CD4-positive, alpha-beta memory T cell (primary cell): ENCODE results near the gene EEF1AKMT3. TPM values are rescaled to one million over a fixed set of nuclear protein-coding genes. Genes with fewer than 3 reads are reported as not detected.
A peak's percentile ranks its signal among the peaks of the same experiment; 100 is the strongest.

Source experiments
- CTCF ChIA-PET: fragments of 350-600 bp; sonication (Branson Sonifier 250); formaldehyde crosslinking; loops from one replicate; lab custom pipeline; 2021; ENCODE audit warnings: inconsistent platforms; ENCODE audit not compliant: partially characterized antibody; lab: Charles Lee
- POLR2A ChIA-PET: fragments of 350-600 bp; sonication (Branson Sonifier 250); formaldehyde crosslinking; loops from one replicate; lab custom pipeline; 2021; ENCODE audit not compliant: partially characterized antibody; lab: Charles Lee
- DNase-seq, 5 donors: peaks; one replicate each; pipeline versions ENCODE4 v3.0.0 to v3.0.0-alpha.2; 2020 to 2022; ENCODE audit warnings: mixed read lengths in 1 of 5
- H3K27ac ChIP-seq: one replicate; pipeline ENCODE4 v1.7.0; 2013; ENCODE audit warnings: low read depth, low read length
- H3K27me3 ChIP-seq: 2 replicates; pipeline ENCODE4 v1.7.0; 2013; ENCODE audit warnings: mild to moderate bottlenecking, low read length, moderate library complexity; ENCODE audit not compliant: insufficient read depth
- H3K36me3 ChIP-seq: 2 replicates; pipeline ENCODE4 v1.7.0; 2013; ENCODE audit warnings: mild to moderate bottlenecking, low read length, moderate library complexity; ENCODE audit not compliant: insufficient read depth
- H3K4me1 ChIP-seq: 2 replicates; pipeline ENCODE4 v1.7.0; 2013; ENCODE audit warnings: mild to moderate bottlenecking, low read length, moderate library complexity; ENCODE audit not compliant: insufficient read depth
- H3K4me3 ChIP-seq, 2 donors: one replicate each; pipeline ENCODE4 v1.7.0; 2013; ENCODE audit warnings: low read length in 2 of 2, mild to moderate bottlenecking in 1 of 2
- H3K9me3 ChIP-seq, 2 donors: one replicate each; pipeline ENCODE4 v1.7.0; 2013; ENCODE audit warnings: low read length in 2 of 2, control low read depth in 1 of 2; ENCODE audit not compliant: control insufficient read depth in 1 of 2
- H3K27ac Mint-ChIP-seq, 7 donors: one replicate each; pipeline ENCODE4 v1.8.0; 2020 to 2021; ENCODE audit warnings: mixed read lengths in 7 of 7, mild to moderate bottlenecking in 6 of 7, inconsistent platforms in 3 of 7, moderate library complexity in 3 of 7
- H3K27me3 Mint-ChIP-seq, 2 donors: one replicate each; pipeline ENCODE4 v1.8.0; 2020 to 2021; ENCODE audit warnings: mixed read lengths in 2 of 2
- H3K36me3 Mint-ChIP-seq, 2 donors: one replicate each; pipeline ENCODE4 v1.8.0; 2020 to 2021; ENCODE audit warnings: mixed read lengths in 2 of 2, inconsistent platforms in 1 of 2, mild to moderate bottlenecking in 1 of 2
- H3K4me1 Mint-ChIP-seq, 4 donors: one replicate each; pipeline ENCODE4 v1.8.0; 2020 to 2021; ENCODE audit warnings: mixed read lengths in 4 of 4, mild to moderate bottlenecking in 1 of 4
- H3K4me3 Mint-ChIP-seq, 8 donors: one replicate each; pipeline ENCODE4 v1.8.0; 2020 to 2021; ENCODE audit warnings: mixed read lengths in 8 of 8, mild to moderate bottlenecking in 7 of 8, moderate library complexity in 6 of 8, inconsistent platforms in 3 of 8
- H3K9me3 Mint-ChIP-seq, 8 donors: one replicate each; pipeline ENCODE4 v1.8.0; 2020 to 2021; ENCODE audit warnings: mixed read lengths in 8 of 8, mild to moderate bottlenecking in 5 of 8, inconsistent platforms in 3 of 8, moderate library complexity in 1 of 8
- intact Hi-C: fragments of 100-400 bp; cut with micrococcal nuclease; formaldehyde crosslinking; loops from one replicate; pipeline ENCODE4 v1.15.1; 2023
- polyA plus RNA-seq, 2 donors: library from polyadenylated mRNA; unstranded; fragments of 300-500 nt; fragmentation: Illumina TruSeq; gene quantifications; one replicate each; pipeline ENCODE4 v1.2.3, GENCODE V29; 2021
- total RNA-seq, 2 experiments: library from RNA; stranded (reverse); gene quantifications; one replicate each; pipeline ENCODE4 v1.2.3, GENCODE V29; 2021

The EEF1AKMT3 gene
- total and polyA plus RNA-seq, 4 experiments from 2014 or later: 3.1 to 12.4 (median 5.1) TPM

DNA sequence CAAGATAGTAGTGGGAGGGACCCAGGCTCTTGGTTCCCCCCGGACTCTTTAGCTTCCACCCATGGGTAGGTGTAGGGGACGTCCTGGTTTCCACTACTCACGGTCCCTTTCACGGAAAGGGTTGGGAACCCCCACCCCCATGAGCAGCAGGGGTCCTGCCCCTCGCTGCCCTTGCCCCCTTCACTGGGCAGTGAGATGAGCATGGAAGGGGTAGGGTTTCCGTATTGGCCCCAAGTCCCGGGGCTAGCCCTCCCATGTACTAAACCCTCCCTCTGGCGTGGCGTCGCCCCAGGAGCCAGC lies 46.6 kb upstream of the EEF1AKMT3 start:
- intact Hi-C loops: loop anchor here (1.0 kb wide), 1 partner anchor 16 kb away; no protein-coding TSS in a partner anchor
- H3K36me3 Mint-ChIP-seq: peaks cover 25 to 53% of the 10 kb centered on the region in 2 donors
- no peaks in the 10 kb centered on the region for H3K9me3 Mint-ChIP-seq
- no peaks in the 10 kb centered on the region for H3K27me3 Mint-ChIP-seq
- ChIA-PET CTCF (interaction anchor here (1.6 to 1.8 kb wide), 3 partner anchors 15 to 31 kb away, joined by 5 to 8 read pairs (median 8); partner anchors contain the start of gene TSPAN31), POLR2A (interaction anchor here (1.1 to 1.2 kb wide), 2 partner anchors 15 to 19 kb away, joined by 3 to 11 read pairs; partner anchors contain the start of gene TSPAN31)
- peaks cover 17 to 32% (median 22%) of the 10 kb centered on the region in 4 donors for H3K4me1 Mint-ChIP-seq
- no peaks in the 10 kb centered on the region for H3K9me3 ChIP-seq
- no peak overlapping the region for H3K4me3 ChIP-seq
- no peaks in the 10 kb centered on the region for H3K27me3 ChIP-seq
- peak overlapping the region in 2 of 7 donors; percentile 32 to 81 for H3K27ac Mint-ChIP-seq
- no peak overlapping the region for H3K4me3 Mint-ChIP-seq
- H3K36me3 ChIP-seq: peaks cover 45% of the 10 kb centered on the region
- no peak for DNase-seq
- no peak overlapping the region for H3K27ac ChIP-seq
- H3K4me1 ChIP-seq: no peaks in the 10 kb centered on the region

DNA sequence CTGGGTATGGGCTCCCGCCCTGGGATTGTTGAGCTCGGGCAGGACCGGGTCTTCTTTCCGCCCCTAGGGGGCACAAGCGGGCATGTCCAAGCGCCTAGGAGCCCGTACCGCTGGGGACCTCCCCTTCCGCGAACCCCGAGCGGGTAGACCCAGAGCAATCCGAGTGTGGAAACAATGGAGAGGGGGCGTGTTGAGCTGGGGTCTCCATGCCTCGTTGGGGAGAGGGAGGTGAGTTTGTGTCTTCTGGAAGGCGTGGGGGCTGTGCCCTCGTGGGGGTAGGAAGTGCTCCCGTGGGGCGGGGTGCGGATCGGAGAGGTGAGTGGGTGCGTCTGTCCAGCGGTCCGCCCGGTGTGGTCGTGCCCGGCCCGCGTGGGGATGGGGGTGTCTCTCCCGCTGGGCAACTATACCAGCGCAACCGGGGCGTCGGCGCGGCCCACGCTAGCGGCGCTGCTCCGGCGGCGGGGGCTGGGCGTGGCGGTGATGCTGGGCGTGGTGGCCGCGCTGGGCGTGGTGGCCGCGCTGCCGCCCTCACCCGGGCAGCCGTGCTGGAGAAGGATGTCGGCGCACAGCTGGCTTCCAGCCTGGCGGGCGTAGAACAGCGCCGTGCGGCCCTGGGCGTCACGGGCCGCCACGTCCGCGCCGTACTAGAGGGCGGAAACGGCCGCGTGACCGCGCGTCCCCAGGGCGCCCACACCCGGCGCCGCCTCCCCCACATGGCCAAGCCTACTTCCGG lies 46.1 kb upstream of the EEF1AKMT3 start:
- Mint-ChIP-seq H3K4me3 (peak overlapping the region in 3 of 8 donors; percentile 49 to 70 (median 52)), H3K36me3 (peaks cover 30 to 55% of the 10 kb centered on the region in 2 donors), H3K27ac (peak overlapping the region in 3 of 7 donors; percentile 32 to 79 (median 59)), H3K9me3 (no peaks in the 10 kb centered on the region), H3K27me3 (no peaks in the 10 kb centered on the region), H3K4me1 (peaks cover 17 to 33% (median 22%) of the 10 kb centered on the region in 4 donors)
- ChIA-PET CTCF (interaction anchor here (1.6 to 1.8 kb wide), 3 partner anchors 15 to 30 kb away, joined by 5 to 8 read pairs (median 8); partner anchors contain the start of gene TSPAN31), POLR2A (interaction anchor here (1.1 to 1.2 kb wide), 3 partner anchors 14 to 32 kb away, joined by 3 to 11 read pairs (median 5); partner anchors contain the start of genes OS9 and TSPAN31)
- Histone ChIP-seq H3K9me3 (no peaks in the 10 kb centered on the region), H3K36me3 (peaks cover 45% of the 10 kb centered on the region), H3K4me1 (no peaks in the 10 kb centered on the region), H3K4me3 (no peak overlapping the region), H3K27me3 (no peaks in the 10 kb centered on the region), H3K27ac (no peak overlapping the region)
- peak in 2 of 5 donors; percentile 16 to 41 for DNase-seq
- intact Hi-C loops: no loop called here

DNA sequence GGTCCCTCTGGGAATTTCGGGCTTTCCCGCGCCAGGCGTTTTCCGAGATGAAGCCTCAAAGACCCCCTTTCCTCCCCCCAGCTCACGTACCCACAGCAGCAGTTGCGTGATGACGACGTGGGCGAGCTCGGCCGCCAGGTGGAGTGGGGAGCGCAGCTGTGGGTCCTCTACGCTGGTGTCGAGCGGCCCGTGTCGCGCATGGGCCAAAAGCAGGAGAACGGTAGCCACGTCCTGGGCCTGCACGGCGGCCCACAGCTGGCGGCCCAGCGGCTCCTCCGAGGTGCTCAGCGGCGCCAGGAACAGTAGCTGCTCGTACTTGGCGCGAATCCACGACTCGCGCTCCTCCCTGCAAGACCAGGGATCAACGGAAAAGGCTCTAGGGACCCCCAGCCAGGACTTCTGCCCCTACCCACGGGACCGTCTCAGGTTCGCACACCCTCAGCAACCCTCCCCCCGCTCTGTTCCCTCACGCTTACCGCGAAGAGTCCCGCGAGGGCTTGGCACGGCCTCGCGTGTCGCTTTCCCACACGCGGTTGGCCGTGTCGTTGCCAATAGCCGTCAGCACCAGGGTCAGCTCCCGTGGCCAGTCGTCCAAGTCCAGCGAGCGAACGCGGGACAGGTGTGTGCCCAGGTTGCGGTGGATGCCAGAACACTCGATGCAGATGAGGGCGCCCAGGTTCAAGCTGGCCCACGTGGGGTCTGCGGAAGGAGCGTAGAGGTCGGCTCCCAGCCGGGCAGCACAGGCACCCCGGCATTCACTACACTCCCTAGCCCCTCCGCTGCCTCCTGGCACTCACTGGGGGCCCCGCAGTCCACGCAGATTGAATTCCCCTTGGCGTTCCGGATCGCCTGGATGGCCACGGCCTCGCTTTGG lies 45.3 kb upstream of the EEF1AKMT3 start:
- intact Hi-C loops: no loop called here
- ChIA-PET CTCF (interaction anchor here (1.6 to 1.8 kb wide), 3 partner anchors 14 to 29 kb away, joined by 5 to 8 read pairs (median 8); partner anchors contain the start of gene TSPAN31), POLR2A (interaction anchor here (1.1 to 3.1 kb wide), 2 partner anchors 14 to 33 kb away, joined by 5 to 16 read pairs; partner anchors contain the start of gene OS9)
- Mint-ChIP-seq H3K9me3 (no peaks in the 10 kb centered on the region), H3K4me3 (no peak overlapping the region), H3K27ac (no peak overlapping the region), H3K4me1 (peaks cover 16 to 31% (median 17%) of the 10 kb centered on the region in 4 donors), H3K36me3 (peaks cover 36 to 58% of the 10 kb centered on the region in 2 donors), H3K27me3 (no peaks in the 10 kb centered on the region)
- Histone ChIP-seq H3K27me3 (no peaks in the 10 kb centered on the region), H3K4me1 (no peaks in the 10 kb centered on the region), H3K9me3 (no peaks in the 10 kb centered on the region), H3K27ac (no peak overlapping the region), H3K4me3 (no peak overlapping the region), H3K36me3 (peaks cover 52% of the 10 kb centered on the region)
- DNase-seq: no peak

DNA sequence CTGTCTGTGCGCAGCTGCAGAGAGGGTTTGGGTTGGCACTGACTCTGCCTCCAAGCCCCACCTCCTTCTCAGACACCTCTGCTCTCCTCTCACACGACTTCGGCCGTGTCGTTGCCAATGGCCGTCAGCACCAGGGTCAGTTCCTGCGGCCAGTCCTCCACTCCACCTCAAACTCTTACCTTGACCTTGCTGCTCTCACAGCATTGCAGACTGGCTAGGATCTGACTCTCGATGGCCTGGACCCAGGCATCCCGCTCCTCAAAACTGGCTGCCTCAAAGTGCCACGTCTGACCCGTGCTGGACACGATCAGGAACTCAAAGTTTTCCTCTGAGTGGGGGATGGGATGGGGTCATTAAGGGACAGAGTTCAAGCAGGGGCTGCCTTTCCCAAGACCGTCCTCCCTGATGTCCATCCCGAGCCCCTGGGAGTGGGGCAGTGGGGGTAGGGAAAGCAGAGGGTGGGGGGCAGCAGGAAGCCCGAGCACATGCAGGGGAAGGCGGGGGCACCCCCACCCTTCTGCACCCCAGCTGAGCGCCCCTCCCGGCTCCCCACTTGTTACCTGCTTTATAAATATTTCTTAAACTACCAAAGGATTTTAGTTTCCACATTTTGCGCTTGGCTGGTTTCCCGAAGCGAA lies 44.5 kb upstream of the EEF1AKMT3 start:
- Mint-ChIP-seq H3K27ac (peak overlapping the region in 1 of 7 donors; percentile 84), H3K4me3 (no peak overlapping the region), H3K27me3 (no peaks in the 10 kb centered on the region), H3K9me3 (no peaks in the 10 kb centered on the region), H3K36me3 (peaks cover 42 to 65% of the 10 kb centered on the region in 2 donors), H3K4me1 (peaks cover 13 to 28% (median 15%) of the 10 kb centered on the region in 4 donors)
- H3K4me1 ChIP-seq: no peaks in the 10 kb centered on the region
- H3K4me3 ChIP-seq: no peak overlapping the region
- intact Hi-C loops: no loop called here
- ChIA-PET POLR2A (interaction anchor here (3.1 kb wide), 1 partner anchor 14 kb away, joined by 16 read pairs; no protein-coding TSS in a partner anchor), CTCF (no interaction called here)
- no peaks in the 10 kb centered on the region for H3K27me3 ChIP-seq
- peaks cover 60% of the 10 kb centered on the region for H3K36me3 ChIP-seq
- DNase-seq: peak in 1 of 5 donors; percentile 22
- H3K27ac ChIP-seq: no peak overlapping the region
- H3K9me3 ChIP-seq: no peaks in the 10 kb centered on the region

DNA sequence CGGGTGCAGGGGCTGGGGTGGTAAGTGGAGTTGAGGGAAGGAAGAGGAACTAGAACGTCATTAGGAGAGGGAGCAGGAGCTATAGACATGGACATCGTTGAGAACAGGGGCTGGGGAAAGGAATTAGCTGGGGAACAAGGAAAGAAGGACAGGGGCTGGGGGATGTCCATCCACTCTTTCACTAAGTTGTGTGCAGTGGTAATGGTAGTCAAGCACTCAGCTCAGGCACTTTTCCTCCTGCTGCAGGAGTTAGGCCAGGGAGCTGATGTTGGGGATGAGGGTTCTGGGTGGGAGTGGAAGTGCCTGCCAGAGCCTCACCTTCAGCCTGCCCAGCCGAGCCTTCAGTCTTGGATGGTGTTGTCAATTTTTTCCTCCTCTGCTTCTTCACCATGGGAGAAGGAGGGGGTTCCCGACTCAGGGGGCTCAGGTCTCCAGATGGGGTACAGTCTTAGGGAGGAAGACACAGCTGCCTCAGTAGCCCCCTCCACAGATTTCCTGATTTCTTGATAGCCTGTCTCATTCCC lies 43.0 kb upstream of the EEF1AKMT3 start:
- no peak for DNase-seq
- POLR2A ChIA-PET: interaction anchor here (3.1 kb wide), 1 partner anchor 12 kb away, joined by 16 read pairs; no protein-coding TSS in a partner anchor
- intact Hi-C loops: no loop called here
- peaks cover 44 to 70% of the 10 kb centered on the region in 2 donors for H3K36me3 Mint-ChIP-seq
- H3K36me3 ChIP-seq: peaks cover 75% of the 10 kb centered on the region
- no peaks in the 10 kb centered on the region for H3K27me3 ChIP-seq
- no peak overlapping the region for H3K4me3 ChIP-seq
- H3K9me3 ChIP-seq: no peaks in the 10 kb centered on the region
- CTCF ChIA-PET: no interaction called here
- no peaks in the 10 kb centered on the region for H3K27me3 Mint-ChIP-seq
- no peak overlapping the region for H3K27ac ChIP-seq
- H3K27ac Mint-ChIP-seq: peak overlapping the region in 5 of 7 donors; percentile 19 to 57 (median 56)
- peaks cover 8 to 15% (median 13%) of the 10 kb centered on the region in 4 donors for H3K4me1 Mint-ChIP-seq
- H3K9me3 Mint-ChIP-seq: no peaks in the 10 kb centered on the region
- no peak overlapping the region for H3K4me3 Mint-ChIP-seq
- H3K4me1 ChIP-seq: no peaks in the 10 kb centered on the region

DNA sequence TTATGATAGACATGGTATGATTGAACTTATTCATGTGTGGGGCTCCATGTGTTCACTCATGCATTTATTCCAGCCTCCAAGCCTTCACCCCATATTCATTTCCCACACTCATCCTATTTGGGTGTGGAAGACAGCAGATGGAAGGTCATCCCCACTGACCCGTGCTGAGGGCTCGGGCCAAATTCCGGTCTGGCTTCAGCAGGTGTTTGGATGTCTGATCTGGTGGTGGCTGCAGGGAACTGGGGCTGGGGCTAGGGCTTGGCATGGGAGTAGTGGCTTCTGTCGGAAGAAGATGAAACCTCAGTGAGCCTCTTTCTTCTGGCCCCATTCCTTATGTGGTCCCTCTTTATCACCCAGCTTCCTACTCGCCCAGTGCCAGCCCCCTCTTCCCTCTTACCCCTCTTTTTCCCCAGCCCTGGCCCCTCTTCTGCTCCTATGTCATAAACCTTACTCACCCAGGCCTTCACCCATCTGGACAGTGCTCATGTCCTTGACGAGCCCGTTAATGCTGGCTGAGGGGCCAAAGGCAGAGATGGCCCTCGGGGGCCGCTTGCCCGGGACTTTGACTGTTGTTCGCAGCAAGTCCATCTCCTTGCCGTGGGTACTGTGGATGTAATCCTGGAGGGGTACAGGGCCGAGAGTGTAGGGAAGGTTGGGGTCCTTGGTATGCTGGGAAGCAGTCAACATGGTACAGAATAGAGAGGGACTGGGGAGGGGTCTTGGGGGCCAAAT lies 41.9 kb upstream of the EEF1AKMT3 start:
- Histone ChIP-seq H3K27me3 (no peaks in the 10 kb centered on the region), H3K4me3 (no peak overlapping the region), H3K36me3 (peaks cover 86% of the 10 kb centered on the region), H3K4me1 (no peaks in the 10 kb centered on the region), H3K27ac (no peak overlapping the region), H3K9me3 (no peaks in the 10 kb centered on the region)
- Mint-ChIP-seq H3K27me3 (no peaks in the 10 kb centered on the region), H3K27ac (peak overlapping the region in 6 of 7 donors; percentile 11 to 81 (median 26)), H3K36me3 (peaks cover 49 to 75% of the 10 kb centered on the region in 2 donors), H3K9me3 (no peaks in the 10 kb centered on the region), H3K4me1 (peaks cover 10 to 18% (median 13%) of the 10 kb centered on the region in 4 donors), H3K4me3 (no peak overlapping the region)
- POLR2A ChIA-PET: interaction anchor here (1.9 to 3.1 kb wide), 2 partner anchors 11 to 14 kb away, joined by 5 to 16 read pairs; partner anchors contain the start of gene TSPAN31
- CTCF ChIA-PET: interaction anchor here (1.9 kb wide), 1 partner anchor 26 kb away, joined by 4 read pairs; no protein-coding TSS in a partner anchor
- DNase-seq: no peak
- intact Hi-C loops: no loop called here
